ENCODE measurements around the gene TESK2.
"Not testable (repeated sequence)": the region's sequence is repeated elsewhere in the genome, so short reads cannot be mapped to it uniquely, and the experiment has no call there.

TESK2 gene

DNA sequence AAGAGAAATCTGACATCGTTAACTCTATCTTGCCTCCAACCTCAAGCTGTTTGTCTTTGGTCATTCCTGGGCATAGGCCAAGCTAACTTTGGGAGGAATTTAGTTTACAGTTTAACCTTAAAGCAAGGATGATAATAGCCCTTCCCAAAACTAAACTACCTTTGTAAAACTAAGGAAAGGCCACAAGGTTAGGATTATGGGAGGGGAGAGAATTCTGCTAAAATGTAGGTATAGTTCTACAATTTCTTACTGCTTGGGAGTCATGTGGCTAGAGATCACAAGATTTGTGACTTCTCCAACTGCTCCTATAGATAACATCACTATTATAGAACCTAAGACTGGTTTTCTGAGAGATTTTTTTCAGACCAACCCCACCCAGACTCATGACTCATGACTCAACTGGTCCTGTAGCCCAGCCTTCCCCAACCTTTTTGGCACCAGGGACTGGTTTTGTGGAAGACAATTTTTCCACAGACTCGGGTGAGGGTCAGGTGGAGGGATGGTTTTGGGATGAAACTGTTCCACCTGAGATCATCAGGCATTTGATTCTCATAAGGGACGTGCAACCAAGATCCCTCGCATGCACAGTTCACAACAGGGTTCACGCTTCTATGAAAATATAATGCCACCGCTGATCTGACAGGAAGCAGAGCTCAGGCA lies 80.0 kb downstream of the TESK2 start:
- no peak for DNase-seq

DNA sequence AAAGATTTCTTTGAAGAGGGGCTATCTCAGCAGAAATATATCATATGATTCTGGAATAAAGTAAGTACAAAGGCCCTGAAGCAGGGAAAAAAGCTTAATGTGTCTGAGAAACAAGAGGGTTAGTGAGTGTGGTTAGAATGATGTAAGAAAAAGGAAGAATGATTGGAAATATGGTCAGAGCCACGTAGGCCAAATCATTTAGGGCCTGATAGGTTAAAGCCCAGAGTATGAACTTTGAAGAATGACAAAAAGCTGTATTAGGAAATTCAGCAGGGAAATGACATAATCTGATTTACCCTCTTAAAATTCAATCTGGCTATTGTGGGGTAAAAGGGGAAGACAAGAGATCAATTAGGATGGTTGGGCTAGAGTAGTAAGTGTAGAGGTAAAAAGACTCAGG lies 81.7 kb downstream of the TESK2 start:
- DNase-seq = no peak

DNA sequence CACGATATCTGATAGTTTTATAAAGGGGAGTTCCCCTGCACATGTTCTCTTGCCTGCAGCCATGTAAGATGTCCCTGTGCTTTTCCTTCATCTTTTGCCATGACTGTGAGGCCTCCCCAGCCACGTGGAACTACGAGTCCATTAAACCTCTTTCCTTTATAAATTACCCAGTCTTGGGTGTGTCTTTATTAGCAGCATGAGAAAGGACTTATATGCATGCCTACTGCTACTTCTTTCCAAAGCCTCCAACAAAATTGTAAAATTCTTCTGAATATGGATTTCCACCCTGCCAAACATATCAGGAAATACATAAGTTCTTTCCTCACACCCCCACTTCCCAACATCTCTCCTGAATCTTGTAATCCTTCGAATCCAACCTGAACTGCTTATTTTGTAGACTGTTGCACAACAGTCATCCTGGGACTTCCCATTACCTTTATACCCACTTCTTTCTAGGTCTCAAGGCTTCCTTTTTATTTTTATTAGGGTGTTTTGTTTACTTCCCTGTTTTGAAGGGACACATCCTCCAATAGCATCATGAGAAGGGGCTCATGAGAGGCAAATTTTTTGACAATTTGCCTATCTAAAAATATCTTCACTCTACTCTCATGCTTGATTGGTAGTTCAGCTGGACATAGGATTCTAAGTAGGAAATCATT lies 83.2 kb downstream of the TESK2 start:
- no peak for DNase-seq

DNA sequence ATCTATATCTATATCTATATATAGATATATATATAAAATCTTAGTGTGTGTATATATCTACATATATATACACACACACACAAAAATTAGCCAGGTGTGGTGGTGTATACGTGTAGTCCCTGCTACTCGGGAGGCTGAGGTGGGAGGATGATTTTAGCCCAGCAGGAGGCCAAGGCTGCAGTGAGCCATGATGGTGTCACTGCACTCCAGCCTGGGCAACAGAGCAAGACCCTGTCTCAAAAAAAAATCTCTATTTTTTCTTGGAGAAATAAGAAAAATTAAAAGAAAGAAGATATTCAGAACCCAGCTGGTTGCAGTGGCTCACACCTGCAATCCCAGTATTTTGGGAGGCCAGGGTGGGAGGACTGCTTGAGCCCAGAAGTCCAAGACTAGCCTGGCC lies 85.3 kb downstream of the TESK2 start:
- no peak for DNase-seq

DNA sequence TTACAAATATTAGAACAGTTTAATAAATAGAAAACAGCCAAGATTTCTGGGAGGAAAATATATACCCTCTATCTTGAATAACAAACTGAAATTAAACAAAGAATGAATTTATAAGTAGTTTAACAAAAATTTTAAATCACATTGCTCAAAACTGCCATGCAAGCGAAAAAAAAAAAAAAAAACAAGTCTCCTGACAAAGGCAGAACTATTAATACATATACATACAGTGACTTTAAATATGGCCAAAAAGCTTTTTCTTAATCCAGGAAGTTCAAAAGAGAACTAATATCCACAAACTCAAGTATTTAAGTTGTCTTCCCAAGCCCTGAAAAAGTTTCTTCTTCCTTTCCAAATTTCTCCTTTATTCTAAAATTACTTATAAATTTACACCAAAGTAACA lies 87.2 kb downstream of the TESK2 start:
- DNase-seq = no peak

DNA sequence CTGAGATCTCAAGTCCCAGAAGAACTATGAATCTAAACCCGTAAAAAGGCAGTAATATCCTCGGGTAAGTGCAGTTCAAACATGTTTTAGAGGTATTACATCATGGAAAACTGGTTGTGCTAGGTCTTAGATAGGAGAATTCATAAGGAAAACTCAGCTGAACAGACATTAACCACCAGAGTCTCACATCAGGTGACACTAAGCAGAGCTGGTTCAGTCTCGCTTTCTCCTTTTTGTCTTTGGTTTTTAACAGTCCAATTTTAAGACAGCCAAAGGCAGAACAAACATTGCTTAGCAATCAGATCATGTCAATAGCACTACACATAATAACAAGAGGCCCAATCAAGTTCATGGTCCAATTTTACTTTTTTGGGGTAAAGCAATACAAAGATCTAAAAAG lies 87.7 kb downstream of the TESK2 start:
- DNase-seq = no peak

DNA sequence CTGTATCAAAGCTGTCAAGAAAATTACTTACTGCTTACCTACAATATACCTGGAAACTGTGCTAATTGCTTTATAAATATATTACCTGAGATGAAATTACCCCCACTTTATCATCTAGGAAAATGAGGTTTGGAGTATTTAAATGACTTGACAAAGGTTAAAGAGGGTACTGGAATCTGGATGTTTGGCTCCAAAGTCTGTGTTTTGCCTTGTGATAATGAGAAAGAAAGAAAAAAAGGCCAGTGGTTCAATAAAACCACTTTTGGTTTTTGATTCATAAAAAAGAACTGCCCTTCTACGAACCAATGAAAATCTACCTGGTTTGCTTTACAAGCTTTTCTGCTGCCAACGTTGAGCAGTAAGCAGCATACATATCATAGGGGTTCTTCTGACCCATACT lies 89.4 kb downstream of the TESK2 start:
- no peak for DNase-seq

DNA sequence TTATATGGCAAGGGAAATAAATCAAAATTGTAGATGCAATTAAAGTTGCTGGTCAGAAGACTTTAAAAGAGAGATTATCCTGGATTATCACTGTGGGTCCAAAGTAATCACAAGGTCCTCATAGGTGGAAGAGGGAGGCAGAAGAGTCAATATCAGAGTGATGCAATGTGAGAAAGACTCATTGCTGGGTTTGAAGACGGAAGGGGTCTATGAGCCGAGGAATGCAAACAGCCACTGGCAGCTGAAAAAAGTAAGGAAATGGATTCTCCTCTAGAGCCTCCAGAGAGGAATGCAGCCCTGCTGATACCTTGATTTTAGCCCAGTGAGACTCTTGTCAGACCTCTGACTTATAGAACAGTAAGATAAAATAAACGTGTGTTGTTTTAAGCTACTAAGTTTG lies 90.9 kb downstream of the TESK2 start:
- no peak for DNase-seq

DNA sequence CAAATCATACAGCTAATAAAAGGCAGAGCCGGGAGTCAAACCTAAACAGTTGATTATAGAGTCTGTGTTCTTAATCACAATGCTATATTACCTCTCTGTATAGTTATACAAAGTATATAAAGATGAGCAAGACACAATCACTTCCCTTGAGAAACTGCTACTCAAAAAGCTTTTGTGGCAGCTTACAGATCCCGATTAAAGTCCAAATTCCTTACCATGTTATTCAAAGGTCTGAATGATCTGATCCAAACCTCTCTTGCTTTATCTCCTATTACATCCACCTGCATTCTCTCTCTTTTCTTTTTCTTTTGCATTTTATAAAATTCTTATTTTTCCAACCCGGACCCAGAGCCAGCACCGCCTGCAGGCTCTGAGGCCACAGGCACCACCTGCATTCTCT lies 93.7 kb downstream of the TESK2 start:
- DNase-seq = no peak

DNA sequence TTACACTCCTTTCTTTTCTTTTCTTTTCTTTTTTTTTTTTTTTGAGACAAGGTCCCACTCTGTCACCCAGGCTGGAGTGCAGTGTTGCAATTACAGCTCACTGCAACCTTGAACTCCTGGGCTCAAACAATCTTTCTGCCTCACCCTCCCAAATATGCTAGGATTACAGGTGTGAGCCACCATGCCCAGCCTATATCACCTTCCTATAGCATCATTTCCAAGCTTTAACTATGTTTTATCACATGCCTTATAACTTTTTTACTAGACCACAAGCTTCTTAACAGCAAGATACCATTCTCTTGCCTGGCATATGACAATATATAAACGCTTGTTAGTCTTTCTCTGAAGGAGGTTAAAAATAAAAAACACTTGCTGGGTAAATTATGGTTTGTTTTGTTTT lies 95.4 kb downstream of the TESK2 start:
- DNase-seq = no peak

DNA sequence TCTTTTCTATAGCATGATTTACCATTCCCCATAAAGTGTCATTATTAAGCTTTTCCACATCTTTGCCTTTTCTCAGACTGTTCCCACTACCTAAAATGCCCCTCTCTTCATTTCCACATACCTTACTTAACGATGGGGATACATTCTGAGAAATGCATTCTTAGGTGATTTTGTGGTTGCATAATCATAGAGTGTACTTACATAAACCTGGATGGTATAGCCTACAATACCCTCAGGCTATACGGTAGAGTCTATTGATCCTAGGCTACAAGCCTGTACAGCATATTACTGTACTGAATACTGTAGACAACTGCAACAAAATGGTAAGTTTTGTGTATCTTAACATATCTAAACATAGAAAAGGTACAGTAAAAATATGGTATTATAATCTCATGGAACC lies 95.9 kb downstream of the TESK2 start:
- DNase-seq = no peak

DNA sequence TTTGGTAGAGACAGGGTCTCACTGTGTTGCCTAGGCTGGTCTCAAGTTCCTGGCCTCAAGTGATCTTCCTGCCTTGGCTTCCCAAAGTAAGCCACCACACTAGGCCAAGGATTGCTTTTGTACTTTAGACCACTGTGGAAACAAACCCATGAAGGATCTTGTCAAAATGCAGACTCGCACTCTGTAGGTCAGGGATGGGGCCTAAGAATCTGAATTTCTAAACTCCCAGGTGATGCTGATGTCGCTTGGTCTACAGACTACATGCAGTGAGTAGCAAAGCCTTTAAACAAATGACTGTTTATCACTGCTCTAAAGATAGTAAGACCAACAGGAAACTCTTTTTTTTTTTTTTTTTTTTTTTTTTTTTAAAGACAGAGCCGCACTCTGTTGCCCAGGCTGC lies 96.6 kb downstream of the TESK2 start:
- no peak for DNase-seq

DNA sequence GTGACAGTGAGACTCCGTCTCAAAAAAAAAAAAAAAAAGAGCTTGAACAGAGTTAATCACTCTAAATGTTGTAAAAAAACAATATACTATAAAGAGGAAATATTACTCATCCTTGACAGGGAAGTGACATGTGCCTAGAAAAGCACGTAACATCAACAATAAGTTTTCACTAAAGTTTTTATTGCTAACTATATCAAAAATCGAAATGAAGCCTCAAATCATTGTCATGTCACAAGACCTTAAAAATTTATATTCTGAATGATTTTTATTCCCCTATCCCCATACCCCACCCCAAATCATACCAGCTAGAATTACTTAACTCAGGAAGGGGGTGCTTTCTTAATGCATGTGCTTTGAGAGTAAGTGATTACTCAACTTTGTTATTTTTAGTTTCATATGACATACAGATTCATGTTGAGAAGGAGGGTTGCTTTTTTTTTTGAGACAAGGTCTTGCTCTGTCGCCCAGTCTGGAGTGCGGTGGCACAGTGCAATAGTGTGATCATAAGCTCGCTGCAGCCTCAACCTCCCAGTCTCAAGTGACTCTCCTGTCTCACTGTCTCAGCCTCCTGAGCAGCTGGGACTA lies 97.2 kb downstream of the TESK2 start:
- no peak for DNase-seq

DNA sequence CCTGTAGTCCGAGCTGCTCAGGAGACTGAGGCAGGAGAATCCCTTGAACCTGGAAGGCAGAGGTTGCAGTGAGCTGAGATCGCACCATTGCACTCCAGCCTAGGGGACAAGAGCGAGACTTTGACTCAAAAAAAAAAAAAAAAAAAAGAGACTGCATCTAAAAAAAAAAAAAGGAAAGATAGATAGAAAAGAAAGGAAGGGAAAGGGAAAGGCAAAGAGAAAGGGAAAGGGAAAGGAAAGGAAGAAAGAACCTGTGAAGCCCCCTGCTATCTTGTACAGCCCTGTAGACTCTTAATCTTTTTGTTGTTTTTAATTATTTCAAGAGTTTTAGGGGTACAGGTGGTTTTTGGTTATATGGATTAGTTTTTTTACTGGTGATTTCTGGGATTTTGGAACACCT lies 104.7 kb downstream of the TESK2 start:
- DNase-seq = no peak

DNA sequence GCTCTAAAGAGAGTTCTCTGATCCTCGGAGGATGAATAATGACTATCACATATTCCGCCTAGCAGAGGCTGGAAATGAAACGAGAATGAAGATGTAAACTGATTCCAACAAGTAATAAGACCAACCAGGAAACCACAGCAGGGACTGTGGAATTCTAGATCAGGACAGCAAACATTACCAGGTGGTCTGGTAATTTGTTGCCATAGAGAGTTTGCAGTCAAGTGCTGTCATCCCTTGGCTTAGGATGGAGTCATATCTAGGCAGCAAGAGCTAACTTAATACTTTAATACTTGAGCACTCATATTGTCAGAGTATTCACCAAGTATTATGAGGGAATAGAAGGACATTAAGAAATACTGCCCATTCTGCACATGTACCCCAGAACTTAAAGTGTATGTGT lies 105.7 kb downstream of the TESK2 start:
- no peak for DNase-seq

DNA sequence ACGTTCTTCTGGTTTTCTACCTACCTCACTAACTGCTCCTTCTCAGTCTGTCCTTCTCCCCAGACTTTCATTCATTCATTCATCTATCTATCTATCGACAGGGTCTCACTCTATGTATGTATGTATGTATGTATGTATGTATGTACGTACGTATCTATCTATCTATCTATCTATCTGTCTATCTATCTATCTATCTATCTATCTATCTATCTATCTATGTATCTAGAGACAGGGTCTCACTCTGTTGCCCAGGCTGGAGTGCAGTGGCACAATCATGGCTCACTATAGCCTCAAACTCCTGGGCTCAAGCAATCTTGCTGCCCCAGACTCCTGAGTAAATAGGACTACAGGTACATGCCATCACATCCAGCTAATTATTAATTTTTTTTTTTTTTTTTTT lies 106.8 kb downstream of the TESK2 start:
- not testable (repeated sequence) for DNase-seq

DNA sequence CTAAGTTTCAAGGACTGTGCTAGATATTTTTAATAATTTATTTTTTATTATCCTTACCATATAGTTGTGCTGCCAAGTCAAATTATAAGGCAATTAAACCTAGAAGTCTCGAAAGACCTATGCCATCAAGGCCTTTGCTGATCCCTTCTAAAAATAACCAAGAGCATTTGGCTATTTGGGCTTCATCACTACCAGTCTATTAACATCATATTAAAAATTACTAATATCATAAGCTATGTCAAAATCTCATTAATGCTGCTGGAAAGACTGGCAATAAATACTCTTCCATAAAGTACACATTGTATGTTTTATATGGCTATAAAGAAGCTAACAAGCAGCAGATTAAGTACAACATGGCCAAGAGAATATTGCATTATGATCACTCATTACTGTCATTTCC lies 107.8 kb downstream of the TESK2 start:
- DNase-seq = no peak

DNA sequence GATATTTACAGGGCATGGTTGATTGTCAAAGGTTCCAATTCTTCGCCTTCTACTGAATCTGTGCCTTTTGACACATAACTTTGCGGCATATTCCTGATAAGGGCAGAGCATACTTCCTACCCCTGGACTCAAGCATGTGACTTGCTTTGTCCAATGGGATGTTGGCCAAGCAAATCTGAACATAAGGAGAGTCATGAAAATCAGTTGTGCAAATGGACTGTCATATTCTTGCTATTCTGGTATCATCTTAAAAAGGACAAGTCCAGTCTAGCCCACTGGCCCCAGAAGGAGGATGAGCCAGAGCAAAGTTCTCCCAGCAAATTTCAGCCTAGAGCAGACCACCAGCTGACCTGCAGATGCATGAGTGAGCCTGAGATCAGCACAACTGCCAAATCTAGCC lies 109.7 kb downstream of the TESK2 start:
- no peak for DNase-seq

DNA sequence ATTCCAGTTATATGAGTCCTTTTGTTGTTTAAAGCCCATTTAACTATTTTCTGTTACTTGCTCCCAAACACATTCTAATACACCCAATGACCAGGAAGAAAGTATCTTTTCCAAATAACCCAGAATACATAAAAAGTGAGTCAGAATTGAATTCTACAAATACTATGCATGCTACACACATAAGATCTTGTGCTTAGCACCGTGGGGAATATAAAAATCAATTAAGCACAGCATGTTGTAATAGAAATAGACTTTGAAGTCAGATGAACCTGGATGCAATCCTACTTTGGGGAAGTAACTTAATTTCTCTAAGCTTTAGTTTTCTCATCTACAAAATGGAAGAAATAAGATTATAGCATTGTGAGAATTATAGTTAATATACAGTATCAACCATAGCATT lies 110.2 kb downstream of the TESK2 start:
- DNase-seq = no peak

DNA sequence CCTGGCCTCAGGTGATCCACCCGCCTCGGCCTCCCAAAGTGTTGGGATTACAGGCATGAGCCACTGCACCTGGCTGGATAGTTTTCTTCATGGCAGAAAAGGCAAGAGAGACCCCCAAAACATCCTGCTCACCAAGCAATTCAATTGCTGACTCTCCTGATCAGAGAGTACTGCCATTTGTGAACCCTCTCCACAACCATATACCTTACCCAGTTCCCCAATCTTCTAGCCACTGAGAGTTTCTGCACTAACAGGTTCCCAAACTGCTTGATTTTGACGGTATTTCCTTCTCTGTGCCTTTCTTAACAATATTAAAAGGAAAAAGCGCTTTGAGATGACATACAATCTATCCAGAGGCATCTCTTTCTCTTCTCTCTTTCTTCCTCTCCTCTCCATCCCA lies 110.8 kb downstream of the TESK2 start:
- no peak for DNase-seq

DNA sequence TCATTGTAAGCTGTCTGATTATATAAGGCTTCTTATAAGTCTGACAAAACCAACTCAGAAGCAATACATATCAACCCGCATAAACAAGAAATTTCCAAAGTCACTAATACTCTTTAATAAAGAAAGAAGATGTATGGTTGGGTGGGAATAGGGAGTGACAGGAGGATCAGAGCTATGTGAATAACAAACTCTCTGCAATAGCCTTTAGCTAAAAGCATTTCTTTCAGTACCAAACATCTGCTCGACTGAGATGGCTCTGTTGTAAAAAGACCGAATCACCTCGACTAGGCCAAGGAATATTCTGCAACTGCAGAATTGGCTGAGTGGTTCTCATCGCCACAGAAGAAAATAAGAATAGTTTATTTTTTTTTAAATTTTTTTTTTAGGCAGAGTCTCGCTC lies 111.4 kb downstream of the TESK2 start:
- no peak for DNase-seq

DNA sequence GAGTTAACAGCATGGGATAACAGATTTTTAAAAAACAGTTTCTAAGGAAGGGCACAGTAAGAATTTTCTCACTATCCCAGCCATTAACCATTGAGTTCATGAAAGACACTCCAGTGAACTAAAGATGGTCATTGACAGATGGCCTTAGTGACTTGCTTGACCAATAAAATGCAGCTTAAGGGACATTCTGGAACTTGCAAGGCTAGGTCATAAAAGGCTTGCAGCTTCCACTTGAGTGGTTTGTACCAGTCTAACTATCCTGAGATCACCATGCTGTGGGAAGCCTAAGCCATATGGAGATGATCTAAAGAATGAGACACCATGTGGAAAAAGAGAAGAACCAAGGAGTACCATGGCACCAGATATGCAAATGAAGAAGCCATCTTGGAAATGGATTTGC lies 112.8 kb downstream of the TESK2 start:
- no peak for DNase-seq

DNA sequence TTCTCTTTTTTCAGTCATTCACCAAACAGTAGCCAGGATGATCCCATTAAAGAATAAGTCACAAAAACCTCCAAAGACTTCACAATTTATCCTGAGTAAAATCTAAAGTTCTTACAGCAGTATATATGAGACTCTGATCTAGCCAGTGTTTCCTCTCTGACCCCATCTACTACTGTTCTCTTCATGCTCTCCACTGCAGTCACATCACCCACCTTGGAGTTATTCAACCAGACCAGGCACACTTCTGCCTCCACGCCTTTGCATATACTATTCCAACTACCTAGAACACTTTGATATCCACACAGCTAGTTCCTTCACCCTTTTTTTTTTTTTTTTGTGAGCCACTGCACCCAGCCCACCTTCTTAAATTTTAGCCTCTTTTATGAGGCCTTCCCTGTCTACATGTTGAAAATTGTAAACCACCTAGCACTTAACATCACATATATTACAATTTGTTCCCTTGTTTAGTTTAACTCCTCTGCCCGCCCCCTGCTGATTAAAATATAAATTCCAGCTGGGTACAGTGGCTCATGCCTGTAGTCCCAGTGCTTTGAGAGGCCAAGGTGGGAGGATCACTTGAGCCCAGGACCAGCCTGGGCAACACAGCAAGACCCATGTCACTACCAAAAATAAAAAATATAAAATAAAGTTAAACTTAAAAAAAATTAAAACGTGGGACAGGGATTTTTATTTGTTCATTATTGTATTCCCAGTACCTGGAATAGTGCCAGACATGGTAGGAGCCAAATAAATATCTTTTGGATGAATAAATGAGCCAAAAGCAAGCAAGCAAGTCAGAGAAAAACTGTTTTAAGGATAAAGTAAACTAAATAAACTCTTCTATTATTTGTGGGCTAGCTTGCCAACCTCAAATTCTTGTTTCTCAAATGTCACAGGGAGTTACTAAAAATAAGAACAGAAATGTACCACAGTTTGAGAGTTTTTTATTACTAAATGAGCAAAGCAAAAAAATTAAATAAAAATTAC lies 115.6 kb downstream of the TESK2 start:
- DNase-seq = no peak

DNA sequence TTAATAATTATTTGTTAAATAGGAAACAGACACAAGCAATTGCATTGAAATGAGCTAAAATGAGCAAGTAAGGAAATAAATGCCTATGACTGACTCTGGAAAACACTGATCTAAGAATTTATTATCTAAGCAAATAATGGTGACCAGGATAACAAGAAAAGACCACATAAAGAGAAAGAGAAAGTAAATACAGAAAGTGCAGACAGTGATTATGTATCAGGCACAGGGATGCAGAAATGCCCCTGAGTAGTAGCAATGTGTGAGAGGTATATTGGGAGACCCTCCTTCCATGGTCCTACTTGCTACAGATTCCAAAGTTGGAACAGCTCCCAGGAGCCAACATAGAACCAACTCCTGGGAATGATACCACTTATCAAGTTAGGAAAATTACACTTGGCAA lies 117.4 kb downstream of the TESK2 start:
- no peak for DNase-seq

Measured in NCI-H1105 (cell line).